KOPT-K1 (cell line): Measurements from ENCODE around the gene LRRC10B.
"Not testable (repeated sequence)": the region's sequence is repeated elsewhere in the genome, so short reads cannot be mapped to it uniquely, and the experiment has no call there.

Experiments
- H3K27ac ChIP-seq: fragments of 200-600 bp; sonication (generic); 2 replicates; pipeline ENCODE4 v1.5.1; 2016; ENCODE audit warnings: antibody characterized with exemption, mild to moderate bottlenecking, low read depth, low read length; ENCODE audit not compliant: poor library complexity, severe bottlenecking
- H3K36me3 ChIP-seq: fragments of 200-600 bp; sonication (generic); 2 replicates; pipeline ENCODE4 v1.5.1; 2017; ENCODE audit warnings: antibody characterized with exemption, mild to moderate bottlenecking, low read length, moderate library complexity; ENCODE audit not compliant: insufficient read depth
- H3K9me3 ChIP-seq: fragments of 200-600 bp; sonication (generic); 2 replicates; pipeline ENCODE4 v1.5.1; 2017; ENCODE audit warnings: antibody characterized with exemption, low read length, mild to moderate bottlenecking; ENCODE audit not compliant: insufficient read depth, poor library complexity, severe bottlenecking

LRRC10B gene

GRCh38 chr11:61507962-61508861, at the start of gene LRRC10B:
LRRC10B (plus strand) TSS chr11:61508749; CDS start chr11:61508999, 250 bp downstream.
- Histone ChIP-seq H3K27ac (no peak within 1 kb of the TSS), H3K36me3 (no peaks in the 10 kb centered on the region), H3K9me3 (no peaks in the 10 kb centered on the region)

DNA sequence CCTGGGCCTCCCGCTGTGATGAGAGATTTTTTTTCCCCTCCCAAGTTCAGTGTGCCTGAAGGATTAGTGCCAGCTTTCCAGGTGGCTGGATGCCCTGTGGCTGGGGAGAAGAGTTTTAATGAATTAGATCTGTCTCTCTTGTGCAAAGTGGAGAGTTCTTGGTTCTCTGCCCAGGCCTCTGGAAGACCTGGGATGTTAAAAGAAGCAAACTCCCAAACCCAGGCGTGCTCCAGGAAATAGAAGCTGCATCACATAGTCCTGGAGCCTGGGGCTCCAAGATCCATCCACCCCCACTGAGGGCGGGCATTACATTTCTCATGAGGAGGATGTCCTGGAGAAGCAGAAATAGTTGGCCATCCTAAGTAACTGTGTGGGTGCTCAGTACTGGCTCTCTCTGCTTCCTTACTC, 48.1 kb upstream of the LRRC10B start:
- H3K9me3 ChIP-seq: no peaks in the 10 kb centered on the region
- H3K36me3 ChIP-seq: peaks cover 3% of the 10 kb centered on the region; the same call in 1 of the 2 replicates
- H3K27ac ChIP-seq: no peak overlapping the region

DNA sequence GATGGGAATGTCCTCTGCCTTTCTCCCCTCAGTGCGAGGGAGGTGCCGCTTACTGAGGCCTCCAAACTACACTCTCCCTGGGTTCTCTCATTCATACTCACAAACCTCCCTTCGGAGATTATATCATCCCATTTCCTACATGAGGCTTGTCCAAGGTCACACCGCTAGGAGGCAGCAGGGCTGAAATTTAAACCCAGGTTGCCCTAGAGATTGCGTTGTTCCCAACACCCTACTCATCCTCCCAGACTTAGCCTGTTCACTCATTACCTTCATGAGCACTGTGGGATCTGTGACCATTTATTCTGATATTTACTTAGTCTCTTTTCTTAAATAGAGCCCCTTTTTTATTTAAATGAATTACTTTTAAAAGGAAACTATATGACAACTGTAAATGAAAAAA, 47.6 kb upstream of the LRRC10B start:
- Histone ChIP-seq H3K36me3 (no peaks in the 10 kb centered on the region; the same call in 1 of the 2 replicates), H3K27ac (no peak overlapping the region), H3K9me3 (no peaks in the 10 kb centered on the region)

DNA sequence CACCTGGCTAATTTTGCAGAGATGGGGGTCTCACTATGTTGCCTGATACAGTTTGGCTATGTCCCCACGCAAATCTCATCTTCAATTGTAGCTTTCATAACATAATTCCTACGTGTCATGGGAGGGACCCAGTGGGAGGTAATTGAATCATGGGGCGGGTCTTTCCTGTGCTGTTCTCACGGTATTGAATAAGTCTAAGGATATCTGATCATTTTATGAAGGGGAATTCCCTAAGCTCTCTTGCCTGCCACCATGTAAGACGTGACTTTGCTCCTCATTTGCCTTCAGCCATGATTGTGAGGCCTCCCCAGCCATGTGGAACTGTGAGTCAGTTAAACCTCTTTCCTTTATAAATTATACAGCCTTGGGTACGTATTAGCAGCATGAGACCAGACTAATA, 40.9 kb upstream of the LRRC10B start:
- not testable (repeated sequence) for H3K9me3 ChIP-seq, H3K36me3 ChIP-seq, H3K27ac ChIP-seq

DNA sequence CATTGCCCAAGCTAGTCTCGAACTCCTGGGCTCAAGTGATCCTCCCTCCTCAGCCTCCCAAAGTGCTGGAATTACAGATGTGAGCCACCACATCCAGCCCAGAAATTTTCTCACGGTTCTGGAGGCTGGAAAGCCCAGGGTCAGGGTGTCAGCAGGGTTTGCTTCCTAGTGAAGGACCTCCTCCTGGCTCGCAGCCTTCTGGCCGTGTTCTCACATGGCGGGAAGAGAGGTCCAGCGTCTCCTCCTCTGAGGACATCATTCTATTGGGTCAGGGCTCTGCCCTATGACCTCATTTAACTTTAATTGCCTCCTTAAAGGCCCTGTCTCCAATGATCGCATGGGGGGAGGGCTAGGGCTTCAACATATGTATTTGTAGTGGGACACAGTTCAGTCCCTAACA, 40.5 kb upstream of the LRRC10B start:
- Histone ChIP-seq H3K9me3 (no peaks in the 10 kb centered on the region), H3K27ac (no peak overlapping the region)

DNA sequence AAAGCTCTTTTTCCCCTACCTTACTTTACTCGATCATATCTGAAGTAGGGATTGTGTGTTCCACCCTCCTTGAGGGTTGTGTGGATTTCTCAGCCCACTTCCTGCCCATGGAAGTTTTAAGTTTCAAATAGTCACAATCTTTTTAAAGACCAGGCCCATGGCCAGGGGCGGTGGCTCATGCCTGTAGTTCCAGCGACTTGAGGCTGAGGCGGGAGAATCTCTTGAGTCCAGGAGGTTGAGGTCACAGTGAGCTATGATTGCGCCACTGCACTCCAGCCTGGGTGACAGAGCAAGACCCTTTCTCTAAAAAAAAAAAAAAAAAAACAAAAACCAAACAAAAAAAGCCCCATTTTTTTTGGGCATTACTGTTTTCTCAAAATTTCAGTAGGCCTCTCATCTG, 36.3 kb upstream of the LRRC10B start:
- no peaks in the 10 kb centered on the region for H3K9me3 ChIP-seq
- no peak overlapping the region for H3K27ac ChIP-seq
- peaks cover 11% of the 10 kb centered on the region; the same call in 1 of the 2 replicates for H3K36me3 ChIP-seq

More for the DNA sequence above, 40.5 kb upstream of the LRRC10B start:
- peaks cover 10% of the 10 kb centered on the region; the same call in 1 of the 2 replicates for H3K36me3 ChIP-seq

GRCh38 chr11:61472868-61473267, 35.7 kb upstream of the LRRC10B start:
- Histone ChIP-seq H3K36me3 (peaks cover 11% of the 10 kb centered on the region; the same call in 1 of the 2 replicates), H3K27ac (no peak overlapping the region)

DNA sequence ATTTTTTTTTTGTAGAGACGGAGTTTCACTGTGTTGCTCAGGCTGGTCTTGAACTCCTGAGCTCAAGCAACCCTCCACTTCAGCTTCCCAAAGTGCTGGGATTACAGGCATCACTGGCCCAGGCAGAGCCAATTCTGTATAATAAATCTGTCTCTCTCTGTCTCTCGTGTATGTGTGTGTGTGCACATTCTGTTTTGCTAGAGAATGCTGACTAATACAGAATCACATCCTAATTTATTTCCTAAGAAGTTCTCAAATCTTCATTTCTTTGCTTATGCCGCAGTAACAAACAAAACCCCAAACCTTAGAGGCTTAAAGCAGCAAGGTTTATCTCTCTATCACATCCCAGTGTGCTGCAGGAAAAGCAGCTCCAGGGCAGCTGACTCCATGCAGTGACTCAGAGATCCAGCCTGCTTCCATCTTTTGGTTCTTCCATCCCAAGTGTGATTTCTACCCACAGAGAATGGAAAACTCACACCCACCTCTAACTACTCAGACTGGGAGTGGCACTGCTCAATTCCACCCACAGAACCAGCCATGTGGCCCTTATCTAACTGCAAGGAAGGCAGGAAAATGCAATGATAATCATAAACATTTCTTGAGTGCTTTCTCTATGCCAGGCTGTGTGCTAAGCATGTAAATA, 35.1 kb upstream of the LRRC10B start:
- Histone ChIP-seq H3K36me3 (peaks cover 11% of the 10 kb centered on the region; the same call in 1 of the 2 replicates), H3K9me3 (no peaks in the 10 kb centered on the region), H3K27ac (no peak overlapping the region)

More at GRCh38 chr11:61472868-61473267, 35.7 kb upstream of the LRRC10B start:
- H3K9me3 ChIP-seq: no peaks in the 10 kb centered on the region

DNA sequence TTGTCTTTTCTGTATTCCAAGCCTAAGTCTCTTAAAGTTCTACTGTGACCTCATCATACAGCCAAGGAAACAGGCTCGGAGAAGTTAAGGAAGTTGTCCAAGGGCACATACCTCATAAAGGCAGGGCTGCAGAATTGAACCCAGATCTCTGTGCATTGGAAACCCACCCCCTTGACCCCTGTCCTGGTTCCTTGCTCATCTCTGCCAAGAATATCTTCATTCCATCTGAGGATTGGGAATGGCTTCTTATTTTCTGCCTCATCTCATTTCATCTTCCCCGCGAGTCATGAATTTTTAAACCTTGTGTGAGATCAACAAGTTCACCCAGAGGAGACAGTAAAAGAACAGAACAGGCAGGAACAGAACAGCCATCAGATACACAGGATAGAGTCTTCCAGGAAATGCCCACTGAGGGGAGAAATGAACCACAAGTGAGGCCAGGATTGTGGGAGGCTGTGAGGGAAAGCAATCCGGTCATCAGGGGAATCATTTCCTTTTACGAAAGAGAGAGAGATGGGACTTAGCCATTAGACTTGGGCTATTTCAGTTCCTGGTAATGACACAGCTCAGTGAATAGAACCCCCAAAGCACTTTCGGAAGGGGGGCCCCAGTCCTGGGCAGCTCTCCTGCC, 34.4 kb upstream of the LRRC10B start:
- Histone ChIP-seq H3K36me3 (peaks cover 11% of the 10 kb centered on the region; the same call in 1 of the 2 replicates), H3K9me3 (no peaks in the 10 kb centered on the region), H3K27ac (no peak overlapping the region)

DNA sequence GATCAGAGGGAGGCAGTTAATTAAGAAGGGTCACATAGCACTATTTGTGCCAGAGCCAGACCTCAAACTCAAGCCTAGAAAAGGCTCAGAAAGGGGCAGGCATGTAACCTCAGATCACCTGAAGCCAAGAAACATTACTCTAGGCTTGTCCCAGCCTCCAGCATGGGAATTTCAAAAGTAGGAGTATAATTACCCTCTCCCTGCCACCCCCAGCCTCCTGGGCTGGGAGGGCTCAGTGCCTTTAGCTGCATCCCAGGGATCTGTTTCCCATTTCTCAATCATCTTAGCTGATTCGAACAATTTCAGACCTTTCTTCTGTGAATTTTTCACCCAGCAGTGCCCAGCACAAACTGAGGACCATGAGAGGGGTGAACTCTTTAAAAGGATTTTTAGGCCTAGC, 33.1 kb upstream of the LRRC10B start:
- Histone ChIP-seq H3K36me3 (peaks cover 11% of the 10 kb centered on the region; the same call in 1 of the 2 replicates), H3K27ac (no peak overlapping the region), H3K9me3 (no peaks in the 10 kb centered on the region)

DNA sequence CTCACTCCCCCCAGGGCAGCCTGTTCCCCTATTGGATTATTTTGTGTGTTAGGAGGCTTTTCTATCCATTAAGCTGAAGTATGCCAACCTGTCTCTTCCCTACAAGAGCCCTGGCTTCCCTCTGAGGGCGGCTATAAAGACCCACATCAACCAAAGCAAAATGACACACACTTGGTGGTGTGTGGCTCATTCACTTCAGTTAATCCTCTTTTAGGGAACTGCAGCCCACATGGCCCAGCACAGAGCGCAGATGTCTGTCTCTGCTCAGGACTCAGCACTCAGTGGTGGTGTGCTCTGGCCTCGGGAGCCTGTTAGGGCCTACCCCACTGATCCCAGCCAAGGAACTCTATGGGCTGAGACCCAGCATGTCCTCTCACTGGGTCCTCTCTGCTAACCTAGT, 32.2 kb upstream of the LRRC10B start:
- Histone ChIP-seq H3K36me3 (0 out of 2 replicates have a peak, but pooled peaks cover 4% of the 10 kb centered on the region), H3K27ac (no peak overlapping the region)

DNA sequence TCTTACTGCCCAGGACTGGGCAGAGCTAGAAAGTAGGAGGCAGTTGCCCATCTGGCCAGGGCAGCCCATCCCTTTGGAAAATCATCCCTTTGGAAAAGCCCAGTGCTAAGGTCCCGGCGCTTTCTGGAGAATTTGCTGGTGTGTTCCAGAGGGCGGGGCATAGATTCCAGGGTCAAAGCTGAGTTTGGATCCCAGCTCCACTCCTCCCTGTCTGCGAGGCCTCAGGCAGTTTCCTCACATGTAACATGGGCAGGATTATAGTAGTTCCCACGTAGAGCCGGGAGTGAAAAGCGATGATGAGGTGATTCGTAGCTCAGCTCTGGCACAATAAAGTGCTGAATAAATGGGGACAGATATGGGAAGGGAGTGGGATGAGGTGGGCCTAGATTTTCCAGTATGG, 31.4 kb upstream of the LRRC10B start:
- H3K9me3 ChIP-seq: no peaks in the 10 kb centered on the region
- 0 out of 2 replicates have a peak, but pooled peaks cover 4% of the 10 kb centered on the region for H3K36me3 ChIP-seq
- no peak overlapping the region for H3K27ac ChIP-seq

More for the DNA sequence above, 32.2 kb upstream of the LRRC10B start:
- no peaks in the 10 kb centered on the region for H3K9me3 ChIP-seq

DNA sequence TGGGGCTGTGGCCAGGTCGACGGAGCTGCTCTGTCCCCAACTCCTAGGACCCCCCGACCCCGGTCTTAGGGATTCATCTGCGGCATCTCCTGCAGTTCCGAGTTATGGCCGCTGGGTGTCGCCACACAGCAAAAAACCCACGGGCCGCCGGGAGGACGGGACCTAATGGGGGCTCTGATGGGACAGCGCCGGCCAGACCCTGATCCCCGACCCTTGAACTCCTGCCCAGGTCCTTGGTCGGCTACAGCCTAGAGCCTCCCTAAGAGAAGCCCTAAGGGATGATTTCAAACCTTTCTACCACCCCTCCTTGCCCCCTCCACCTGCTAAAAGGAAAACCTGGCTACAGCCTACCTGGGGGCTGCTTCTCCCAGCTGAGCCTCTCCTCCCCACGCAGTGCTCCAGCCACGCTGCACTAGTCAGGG, 30.8 kb upstream of the LRRC10B start:
- H3K27ac ChIP-seq: no peak overlapping the region
- H3K9me3 ChIP-seq: no peaks in the 10 kb centered on the region
- H3K36me3 ChIP-seq: 0 out of 2 replicates have a peak, but pooled peaks cover 3% of the 10 kb centered on the region

DNA sequence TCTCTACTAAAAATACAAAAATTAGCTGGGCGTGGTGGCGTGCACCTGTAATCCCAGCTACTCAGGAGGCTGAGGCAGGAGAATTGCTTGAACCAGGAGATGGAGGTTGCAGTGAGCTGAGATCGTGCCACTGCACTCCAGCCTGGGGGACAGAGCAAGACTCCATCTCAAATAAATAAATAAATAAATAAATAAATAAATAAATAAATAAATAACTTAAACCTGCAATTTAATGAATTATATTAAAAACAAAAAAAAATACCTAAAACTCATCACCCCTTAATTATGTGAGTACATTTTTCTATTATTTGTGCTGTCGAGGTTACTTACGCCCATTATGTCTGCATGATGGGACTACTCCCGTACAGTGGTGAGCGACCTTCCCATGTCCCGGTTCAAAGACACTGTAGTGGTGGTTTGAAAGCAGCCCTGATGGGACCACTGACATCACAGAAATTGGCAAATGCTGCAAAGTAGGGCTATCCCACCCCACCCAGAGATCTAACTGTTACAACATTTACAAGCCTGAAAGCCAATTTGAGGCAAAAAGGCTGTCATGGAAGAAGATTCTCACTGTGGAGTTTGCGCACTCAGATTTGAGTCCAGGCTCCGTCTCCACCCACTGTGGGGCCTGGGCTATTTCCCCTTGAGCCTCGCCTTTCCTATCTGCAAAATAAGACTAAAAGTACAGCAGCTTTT, 29.0 kb upstream of the LRRC10B start:
- H3K27ac ChIP-seq, H3K36me3 ChIP-seq, H3K9me3 ChIP-seq: not testable (repeated sequence)
